Keratinocyte (primary cell): Measurements from ENCODE around the gene PHYHIPL.

Experiments used
- EZH2 ChIP-seq: IDR thresholded peaks from one replicate; pipeline ENCODE4 v1.6.1; 2012; ENCODE audit warnings: inconsistent platforms, mild to moderate bottlenecking, low read length, moderate library complexity
- TF ChIP-seq, protein P1 (sequence below), 3 experiments: IDR thresholded peaks in 1 of 3; conservative IDR thresholded peaks in 1 of 3; optimal IDR thresholded peaks in 1 of 3; 2 replicates in 2 of 3; 3 replicates in 1 of 3; pipeline versions ENCODE3 to v1.5.1; 2011; ENCODE audit warnings: low read length in 3 of 3, mild to moderate bottlenecking in 3 of 3, moderate library complexity in 2 of 3, control low read depth in 1 of 3, inconsistent platforms in 1 of 3; ENCODE audit not compliant: insufficient read depth in 2 of 3; ENCODE audit errors: extremely low read depth in 1 of 3

DNA sequence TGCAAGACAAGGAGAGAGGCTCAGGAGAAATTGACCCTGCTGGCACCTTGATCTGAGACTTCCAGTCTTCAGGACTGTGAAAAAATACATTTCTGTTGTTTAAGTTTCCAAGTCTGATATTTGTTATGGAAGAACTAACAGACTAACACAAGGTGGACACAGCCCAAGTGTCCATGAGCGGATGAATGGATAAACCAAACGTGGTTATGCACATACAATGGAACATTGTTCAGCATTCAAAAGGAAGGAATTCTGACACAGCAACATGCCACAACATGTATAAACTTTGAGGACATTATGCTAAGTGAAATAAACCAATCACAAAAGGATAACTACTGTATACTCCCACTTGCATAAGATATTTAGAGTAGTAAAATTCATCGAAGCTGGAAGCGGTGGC is 109.4 kb downstream of the PHYHIPL start:
- TF ChIP-seq, protein P1, sequence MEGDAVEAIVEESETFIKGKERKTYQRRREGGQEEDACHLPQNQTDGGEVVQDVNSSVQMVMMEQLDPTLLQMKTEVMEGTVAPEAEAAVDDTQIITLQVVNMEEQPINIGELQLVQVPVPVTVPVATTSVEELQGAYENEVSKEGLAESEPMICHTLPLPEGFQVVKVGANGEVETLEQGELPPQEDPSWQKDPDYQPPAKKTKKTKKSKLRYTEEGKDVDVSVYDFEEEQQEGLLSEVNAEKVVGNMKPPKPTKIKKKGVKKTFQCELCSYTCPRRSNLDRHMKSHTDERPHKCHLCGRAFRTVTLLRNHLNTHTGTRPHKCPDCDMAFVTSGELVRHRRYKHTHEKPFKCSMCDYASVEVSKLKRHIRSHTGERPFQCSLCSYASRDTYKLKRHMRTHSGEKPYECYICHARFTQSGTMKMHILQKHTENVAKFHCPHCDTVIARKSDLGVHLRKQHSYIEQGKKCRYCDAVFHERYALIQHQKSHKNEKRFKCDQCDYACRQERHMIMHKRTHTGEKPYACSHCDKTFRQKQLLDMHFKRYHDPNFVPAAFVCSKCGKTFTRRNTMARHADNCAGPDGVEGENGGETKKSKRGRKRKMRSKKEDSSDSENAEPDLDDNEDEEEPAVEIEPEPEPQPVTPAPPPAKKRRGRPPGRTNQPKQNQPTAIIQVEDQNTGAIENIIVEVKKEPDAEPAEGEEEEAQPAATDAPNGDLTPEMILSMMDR (optimal IDR thresholded peaks at IDR 0.05 in 1 of 3, IDR thresholded peaks at IDR 0.05 in 1 of 3, conservative IDR thresholded peaks at IDR 0.05 in 1 of 3; ENCODE audit: extremely low read depth in 1 of 3, insufficient read depth in 2 of 3, low read length in 3 of 3), result no peak
- TF ChIP-seq EZH2, result no peak
